Right lobe of liver (tissue), 4 donors: ENCODE data around the gene CAPN10.

Experiments
- POLR2A ChIP-seq: fragments of 450-650 bp; IDR thresholded peaks from one replicate; pipeline ENCODE4 v1.6.1; 2017; ENCODE audit warnings: antibody characterized with exemption, mild to moderate bottlenecking
- TF ChIP-seq, protein P1 (sequence below), 4 donors: fragments of 200-600 bp in 3 of 4; fragments of 450-650 bp in 1 of 4; IDR thresholded peaks; one replicate each; pipeline versions ENCODE4 v1.5.1 to v1.8.0; 2016 to 2022; ENCODE audit warnings: antibody characterized with exemption in 4 of 4, mild to moderate bottlenecking in 2 of 4
- donor health status: DM: no; HTN: no; CAD: no.
- donor health status: DM: no; HTN: no; CAD: no.
- donor health status: DM: no; HTN: yes; CAD: no.

DNA sequence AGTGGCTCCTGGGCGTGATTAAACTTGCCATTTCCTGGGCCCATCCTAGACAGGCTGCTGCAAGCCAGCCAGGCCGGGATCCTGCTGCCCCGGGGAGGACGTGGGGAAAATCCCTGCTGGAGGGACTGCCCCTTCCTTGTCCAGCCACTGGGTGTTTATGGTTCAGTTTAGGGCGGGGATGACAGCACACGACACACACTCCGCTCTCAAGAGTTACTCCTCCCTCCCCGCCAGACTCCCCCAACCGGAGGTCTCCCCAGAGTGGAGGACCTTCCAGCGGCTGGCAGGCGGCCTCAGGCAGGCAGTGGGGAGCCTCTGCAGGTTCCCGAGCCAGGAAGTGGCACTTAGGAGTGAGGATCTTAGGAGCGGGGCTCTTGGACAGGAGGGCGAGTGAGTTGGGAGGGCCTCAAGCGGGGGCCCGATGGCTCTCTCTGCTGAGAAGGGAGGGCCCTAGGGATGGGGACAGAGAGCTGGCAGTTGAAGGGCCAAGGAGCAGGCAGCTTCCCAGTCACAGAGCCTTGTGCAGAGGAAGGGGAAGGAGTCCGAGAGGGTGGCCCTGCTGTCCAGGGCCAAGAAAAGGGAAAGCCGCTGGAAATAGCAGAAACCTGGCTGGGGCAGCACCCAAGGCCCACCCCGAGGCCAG is 33.1 kb downstream of the CAPN10 start:
- TF ChIP-seq, protein P1, sequence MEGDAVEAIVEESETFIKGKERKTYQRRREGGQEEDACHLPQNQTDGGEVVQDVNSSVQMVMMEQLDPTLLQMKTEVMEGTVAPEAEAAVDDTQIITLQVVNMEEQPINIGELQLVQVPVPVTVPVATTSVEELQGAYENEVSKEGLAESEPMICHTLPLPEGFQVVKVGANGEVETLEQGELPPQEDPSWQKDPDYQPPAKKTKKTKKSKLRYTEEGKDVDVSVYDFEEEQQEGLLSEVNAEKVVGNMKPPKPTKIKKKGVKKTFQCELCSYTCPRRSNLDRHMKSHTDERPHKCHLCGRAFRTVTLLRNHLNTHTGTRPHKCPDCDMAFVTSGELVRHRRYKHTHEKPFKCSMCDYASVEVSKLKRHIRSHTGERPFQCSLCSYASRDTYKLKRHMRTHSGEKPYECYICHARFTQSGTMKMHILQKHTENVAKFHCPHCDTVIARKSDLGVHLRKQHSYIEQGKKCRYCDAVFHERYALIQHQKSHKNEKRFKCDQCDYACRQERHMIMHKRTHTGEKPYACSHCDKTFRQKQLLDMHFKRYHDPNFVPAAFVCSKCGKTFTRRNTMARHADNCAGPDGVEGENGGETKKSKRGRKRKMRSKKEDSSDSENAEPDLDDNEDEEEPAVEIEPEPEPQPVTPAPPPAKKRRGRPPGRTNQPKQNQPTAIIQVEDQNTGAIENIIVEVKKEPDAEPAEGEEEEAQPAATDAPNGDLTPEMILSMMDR (IDR thresholded peaks at IDR 0.05), result no peak
- TF ChIP-seq POLR2A, result no peak
